Upper lobe of right lung (tissue), 1 donor: ENCODE results near the gene FTCDNL1. TPM values are rescaled to one million over a fixed set of nuclear protein-coding genes. Genes with fewer than 3 reads are reported as not detected.

Experiments used
- ATAC-seq: fragments of 200-7000 bp; cut with Tn5 transposase; one replicate; pipeline ENCODE4 v1.9.1; 2020; ENCODE audit warnings: mild to moderate bottlenecking, moderate library complexity
- DNase-seq: peaks from one replicate; pipeline ENCODE4 v3.0.0-alpha.2; 2020
- H3K27ac ChIP-seq: fragments of 200-600 bp; one replicate; pipeline ENCODE4 v1.8.0; 2022
- H3K27me3 ChIP-seq: fragments of 200-600 bp; one replicate; pipeline ENCODE4 v1.8.0; 2022; ENCODE audit warnings: mild to moderate bottlenecking
- H3K36me3 ChIP-seq: fragments of 200-600 bp; one replicate; pipeline ENCODE4 v1.8.0; 2022
- H3K4me1 ChIP-seq: fragments of 200-600 bp; one replicate; pipeline ENCODE4 v1.8.0; 2022
- H3K4me3 ChIP-seq: fragments of 200-600 bp; one replicate; pipeline ENCODE4 v1.8.0; 2022; ENCODE audit warnings: mild to moderate bottlenecking
- H3K9me3 ChIP-seq: fragments of 200-600 bp; one replicate; pipeline ENCODE4 v1.8.0; 2022
- intact Hi-C: fragments of 100-400 bp; cut with DNase I; formaldehyde crosslinking; loops from one replicate; pipeline ENCODE4 v1.11.0; 2022
- total RNA-seq: library from RNA; stranded (reverse); fragmentation: NEBNext Ultra II Directional; extraction: Animal tissue kit (Norgen Biotek cat#: 25700); gene quantifications from one replicate; pipeline ENCODE4 v1.2.1, GENCODE V29; 2021
- TF ChIP-seq, protein P1 (sequence below): fragments of 200-600 bp; IDR thresholded peaks from one replicate; pipeline ENCODE4 v1.8.0; 2022; ENCODE audit warnings: antibody characterized with exemption
- donor health status: DM: no; HTN: yes; CAD: no; lungs with severe emphysema.

FTCDNL1 gene
- total RNA-seq, 1 donor from 2014 or later, result 2.1 TPM

DNA sequence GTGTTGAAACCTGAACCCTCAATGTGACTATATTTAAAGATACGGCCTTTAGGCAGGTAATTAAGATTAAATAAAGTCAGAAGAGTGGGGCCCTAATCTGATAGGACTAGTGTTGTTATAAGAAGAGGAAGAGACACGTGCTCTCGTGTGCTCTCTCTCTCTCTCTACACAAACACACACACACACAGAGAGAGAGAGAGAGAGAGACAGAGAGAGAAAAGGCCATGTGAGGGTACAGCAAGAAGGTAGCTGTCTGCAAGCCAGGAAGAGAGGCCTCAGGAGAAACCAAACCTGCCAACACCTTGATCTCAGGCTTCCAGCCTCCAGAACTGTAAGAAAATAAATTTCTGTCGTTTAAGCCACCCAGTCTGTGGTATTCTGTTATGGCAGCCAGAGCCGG lies 106.7 kb downstream of the FTCDNL1 start:
- intact Hi-C loops, result no loop called here
- no peaks in the 10 kb centered on the region for H3K36me3 ChIP-seq
- no peak for ATAC-seq
- no peaks in the 10 kb centered on the region for H3K9me3 ChIP-seq
- no peak overlapping the region for H3K4me3 ChIP-seq
- TF ChIP-seq, protein P1, sequence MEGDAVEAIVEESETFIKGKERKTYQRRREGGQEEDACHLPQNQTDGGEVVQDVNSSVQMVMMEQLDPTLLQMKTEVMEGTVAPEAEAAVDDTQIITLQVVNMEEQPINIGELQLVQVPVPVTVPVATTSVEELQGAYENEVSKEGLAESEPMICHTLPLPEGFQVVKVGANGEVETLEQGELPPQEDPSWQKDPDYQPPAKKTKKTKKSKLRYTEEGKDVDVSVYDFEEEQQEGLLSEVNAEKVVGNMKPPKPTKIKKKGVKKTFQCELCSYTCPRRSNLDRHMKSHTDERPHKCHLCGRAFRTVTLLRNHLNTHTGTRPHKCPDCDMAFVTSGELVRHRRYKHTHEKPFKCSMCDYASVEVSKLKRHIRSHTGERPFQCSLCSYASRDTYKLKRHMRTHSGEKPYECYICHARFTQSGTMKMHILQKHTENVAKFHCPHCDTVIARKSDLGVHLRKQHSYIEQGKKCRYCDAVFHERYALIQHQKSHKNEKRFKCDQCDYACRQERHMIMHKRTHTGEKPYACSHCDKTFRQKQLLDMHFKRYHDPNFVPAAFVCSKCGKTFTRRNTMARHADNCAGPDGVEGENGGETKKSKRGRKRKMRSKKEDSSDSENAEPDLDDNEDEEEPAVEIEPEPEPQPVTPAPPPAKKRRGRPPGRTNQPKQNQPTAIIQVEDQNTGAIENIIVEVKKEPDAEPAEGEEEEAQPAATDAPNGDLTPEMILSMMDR, result no peak
- no peak overlapping the region for H3K27ac ChIP-seq
- DNase-seq, result no peak
- H3K27me3 ChIP-seq, result no peaks in the 10 kb centered on the region
- H3K4me1 ChIP-seq, result peaks cover 5% of the 10 kb centered on the region

GRCh38 chr2:199743415-199744120 lies 107.4 kb downstream of the FTCDNL1 start:
- DNase-seq, result no peak
- Histone ChIP-seq H3K4me3 (no peak overlapping the region), H3K27ac (no peak overlapping the region), H3K9me3 (no peaks in the 10 kb centered on the region), H3K4me1 (peaks cover 10% of the 10 kb centered on the region), H3K36me3 (no peaks in the 10 kb centered on the region), H3K27me3 (no peaks in the 10 kb centered on the region)
- intact Hi-C loops, result no loop called here
- no peak for ATAC-seq
- TF ChIP-seq, protein P1, result no peak

- peaks cover 12% of the 10 kb centered on the region for H3K4me1 ChIP-seq
- intact Hi-C loops, result no loop called here
- no peak overlapping the region for H3K4me3 ChIP-seq
- ATAC-seq (no peak), DNase-seq (no peak)
- no peaks in the 10 kb centered on the region for H3K36me3 ChIP-seq
- TF ChIP-seq, protein P1, result no peak
- H3K27me3 ChIP-seq, result no peaks in the 10 kb centered on the region
- no peak overlapping the region for H3K27ac ChIP-seq
- H3K9me3 ChIP-seq, result no peaks in the 10 kb centered on the region
Measured at GRCh38 chr2:199742884-199743283, 108.1 kb downstream of the FTCDNL1 start.

DNA sequence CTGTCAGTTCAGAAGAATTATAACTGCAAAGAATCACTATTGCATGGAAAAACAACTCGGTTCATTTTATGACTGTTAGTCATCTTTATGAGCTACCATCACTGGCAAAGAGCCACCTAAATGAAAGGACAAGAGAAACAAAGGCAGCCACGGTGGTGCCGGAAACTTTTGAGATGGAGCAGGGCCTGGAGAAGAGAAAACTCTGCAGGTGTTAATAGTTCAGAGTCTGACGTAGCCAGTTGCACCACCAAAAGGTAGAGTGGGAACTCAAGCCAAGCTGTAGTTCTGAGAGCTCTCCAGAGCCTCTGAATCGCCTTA lies 110.9 kb downstream of the FTCDNL1 start:
- Histone ChIP-seq H3K27me3 (no peaks in the 10 kb centered on the region), H3K4me1 (peaks cover 12% of the 10 kb centered on the region), H3K4me3 (no peak overlapping the region), H3K27ac (no peak overlapping the region), H3K9me3 (no peaks in the 10 kb centered on the region), H3K36me3 (no peaks in the 10 kb centered on the region)
- TF ChIP-seq, protein P1, result no peak
- no peak for DNase-seq
- intact Hi-C loops, result no loop called here
- no peak for ATAC-seq

DNA sequence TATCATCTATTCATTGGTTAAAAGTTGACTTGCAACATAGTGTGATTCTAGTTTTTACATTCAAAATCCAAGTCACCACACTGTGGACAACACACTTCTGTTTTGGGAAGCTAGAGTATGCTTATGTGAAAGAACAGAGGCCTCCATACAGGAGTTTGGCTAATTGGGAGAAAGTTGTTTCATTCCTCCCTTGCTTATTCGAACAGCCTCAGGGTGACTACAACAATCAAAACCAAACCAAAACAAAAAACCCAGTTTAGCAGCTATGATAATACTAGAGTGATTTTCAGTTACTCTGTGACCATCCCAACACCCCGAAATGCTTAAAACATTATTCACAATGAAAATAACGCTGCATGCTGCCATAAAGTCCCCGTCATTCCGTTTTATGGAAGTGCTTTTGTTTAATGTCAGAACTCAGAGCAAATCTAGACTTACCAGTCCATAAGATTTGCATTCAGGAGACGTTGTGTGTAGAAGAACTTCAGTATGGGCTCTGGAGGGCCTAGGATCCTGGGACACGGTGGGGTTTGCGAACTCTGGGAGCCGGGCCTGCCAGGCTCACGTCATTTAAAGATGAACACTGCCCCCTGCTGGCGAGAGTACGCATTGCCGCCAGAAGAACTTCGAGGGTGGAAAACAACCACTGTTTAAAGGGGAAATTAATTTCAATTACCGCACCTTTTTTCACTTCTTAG lies 111.4 kb downstream of the FTCDNL1 start:
- ATAC-seq (peak; percentile 91), DNase-seq (peak; percentile 85)
- no peaks in the 10 kb centered on the region for H3K27me3 ChIP-seq
- H3K27ac ChIP-seq, result peak overlapping the region; percentile 14
- TF ChIP-seq, protein P1, result peak; percentile 96
- intact Hi-C loops, result no loop called here
- H3K36me3 ChIP-seq, result no peaks in the 10 kb centered on the region
- H3K4me3 ChIP-seq, result no peak overlapping the region
- peaks cover 12% of the 10 kb centered on the region for H3K4me1 ChIP-seq
- no peaks in the 10 kb centered on the region for H3K9me3 ChIP-seq
